Activated CD4-positive, alpha-beta T cell treated with anti-CD3 and anti-CD28 coated beads, Interleukin-2, amount 10 ng/mL, durations not matched to agents 24 days and 14 days (primary cell): ENCODE data around the gene MYOM3. TPM values are rescaled to one million over a fixed set of nuclear protein-coding genes. Genes with fewer than 3 reads are reported as not detected.

Experiments used
- DNase-seq: peaks from one replicate; pipeline ENCODE4 v3.0.0; 2022
- H3K27ac Mint-ChIP-seq: one replicate; pipeline ENCODE4 v1.8.0; 2022; ENCODE audit warnings: mild to moderate bottlenecking, mixed read lengths
- H3K27me3 Mint-ChIP-seq: one replicate; pipeline ENCODE4 v1.8.0; 2022; ENCODE audit warnings: mixed read lengths
- H3K36me3 Mint-ChIP-seq: one replicate; pipeline ENCODE4 v1.8.0; 2022; ENCODE audit warnings: low read depth, mild to moderate bottlenecking, mixed read lengths
- H3K4me1 Mint-ChIP-seq: one replicate; pipeline ENCODE4 v1.8.0; 2021; ENCODE audit warnings: mixed read lengths
- H3K4me3 Mint-ChIP-seq: one replicate; pipeline ENCODE4 v1.8.0; 2022; ENCODE audit warnings: mild to moderate bottlenecking, moderate library complexity, mixed read lengths
- H3K9me3 Mint-ChIP-seq: one replicate; pipeline ENCODE4 v1.8.0; 2021; ENCODE audit warnings: mixed read lengths
- intact Hi-C: fragments of 100-400 bp; cut with micrococcal nuclease; formaldehyde crosslinking; loops from one replicate; pipeline ENCODE4 v1.15.1; 2023
- total RNA-seq: library from RNA; stranded (reverse); gene quantifications from 2 replicates; pipeline ENCODE4 v1.2.3, GENCODE V29; 2022

Gene MYOM3
- total RNA-seq: not detected in 2 replicates

DNA sequence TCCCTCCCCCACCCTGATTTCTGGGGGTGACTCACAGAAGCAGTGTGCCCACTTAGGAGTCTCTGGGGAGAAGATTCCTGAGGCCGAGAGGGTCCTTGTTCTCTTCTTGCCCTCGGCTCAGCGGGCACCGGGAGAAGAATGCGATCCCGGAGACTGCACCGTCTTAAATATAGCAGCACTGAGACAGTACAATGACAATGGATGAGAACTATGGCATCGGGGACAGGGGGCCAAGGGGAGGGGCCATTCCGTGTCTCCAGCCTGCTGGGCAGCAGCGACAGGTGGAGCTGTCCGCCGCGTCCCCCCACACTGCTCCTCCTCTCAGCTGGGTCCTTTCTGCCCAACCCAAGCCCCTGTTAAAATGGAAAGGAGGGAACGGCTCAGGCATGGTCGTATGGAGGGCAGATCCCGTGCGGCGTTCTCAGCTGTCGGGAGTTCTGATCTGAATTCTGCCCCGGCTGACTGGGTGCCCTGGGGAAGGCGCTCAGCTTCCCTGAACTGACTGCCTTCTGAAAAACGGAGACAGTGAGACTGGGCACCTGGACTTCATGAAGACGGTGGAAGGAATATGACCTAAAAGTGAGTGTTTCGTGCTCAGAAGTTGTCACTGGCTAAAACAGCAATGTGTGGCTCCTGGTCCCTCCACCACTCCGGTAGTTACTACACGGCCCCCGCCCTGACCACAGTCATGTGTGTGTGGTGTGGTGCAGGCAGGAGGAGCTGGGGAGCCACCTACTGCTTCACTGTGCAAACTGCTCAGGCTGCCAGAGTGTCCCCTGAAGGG is at the start of gene MYOM3:
Gene MYOM3 (minus strand): TSS at position 140 of the 784 bp plus-strand sequence. CDS start 3,499 bp downstream, outside the sequence.
- peak within 1 kb of the TSS; percentile 30 for H3K4me3 Mint-ChIP-seq
- intact Hi-C loops: loop anchor here (1.0 kb wide), 1 partner anchor 41 kb away; no protein-coding TSS in a partner anchor
- H3K36me3 Mint-ChIP-seq: no peaks in the 10 kb centered on the region
- peaks cover 19% of the 10 kb centered on the region for H3K27me3 Mint-ChIP-seq
- H3K9me3 Mint-ChIP-seq: no peaks in the 10 kb centered on the region
- H3K27ac Mint-ChIP-seq: no peak within 1 kb of the TSS
- H3K4me1 Mint-ChIP-seq: peaks cover 7% of the 10 kb centered on the region
- peak; percentile 86 for DNase-seq

- Mint-ChIP-seq H3K27ac (no peak overlapping the region), H3K4me3 (no peak overlapping the region)
- intact Hi-C loops: no loop called here
Measured at GRCh38 chr1:24161270-24161669, 49.3 kb upstream of the MYOM3 start.

GRCh38 chr1:24159366-24159765 is 47.4 kb upstream of the MYOM3 start:
- no peak overlapping the region for H3K4me3 Mint-ChIP-seq
- H3K27me3 Mint-ChIP-seq: no peaks in the 10 kb centered on the region
- DNase-seq: no peak
- H3K27ac Mint-ChIP-seq: no peak overlapping the region
- H3K36me3 Mint-ChIP-seq: peaks cover 3% of the 10 kb centered on the region
- H3K4me1 Mint-ChIP-seq: no peaks in the 10 kb centered on the region
- intact Hi-C loops: no loop called here
- no peaks in the 10 kb centered on the region for H3K9me3 Mint-ChIP-seq

More at GRCh38 chr1:24161270-24161669, 49.3 kb upstream of the MYOM3 start:
- no peak for DNase-seq
- Mint-ChIP-seq H3K27me3 (no peaks in the 10 kb centered on the region), H3K4me1 (no peaks in the 10 kb centered on the region), H3K36me3 (peaks cover 3% of the 10 kb centered on the region), H3K9me3 (no peaks in the 10 kb centered on the region)

- Mint-ChIP-seq H3K27ac (no peak overlapping the region), H3K9me3 (no peaks in the 10 kb centered on the region), H3K36me3 (peaks cover 3% of the 10 kb centered on the region), H3K4me1 (no peaks in the 10 kb centered on the region), H3K4me3 (no peak overlapping the region), H3K27me3 (peaks cover 3% of the 10 kb centered on the region)
- no peak for DNase-seq
- intact Hi-C loops: no loop called here
Measured at GRCh38 chr1:24157918-24158481, 46.1 kb upstream of the MYOM3 start.

GRCh38 chr1:24156542-24157260 is 44.8 kb upstream of the MYOM3 start:
- DNase-seq: no peak
- H3K4me1 Mint-ChIP-seq: no peaks in the 10 kb centered on the region
- intact Hi-C loops: no loop called here
- peaks cover 11% of the 10 kb centered on the region for H3K27me3 Mint-ChIP-seq
- H3K9me3 Mint-ChIP-seq: no peaks in the 10 kb centered on the region
- no peak overlapping the region for H3K27ac Mint-ChIP-seq
- H3K36me3 Mint-ChIP-seq: peaks cover 3% of the 10 kb centered on the region
- H3K4me3 Mint-ChIP-seq: no peak overlapping the region

DNA sequence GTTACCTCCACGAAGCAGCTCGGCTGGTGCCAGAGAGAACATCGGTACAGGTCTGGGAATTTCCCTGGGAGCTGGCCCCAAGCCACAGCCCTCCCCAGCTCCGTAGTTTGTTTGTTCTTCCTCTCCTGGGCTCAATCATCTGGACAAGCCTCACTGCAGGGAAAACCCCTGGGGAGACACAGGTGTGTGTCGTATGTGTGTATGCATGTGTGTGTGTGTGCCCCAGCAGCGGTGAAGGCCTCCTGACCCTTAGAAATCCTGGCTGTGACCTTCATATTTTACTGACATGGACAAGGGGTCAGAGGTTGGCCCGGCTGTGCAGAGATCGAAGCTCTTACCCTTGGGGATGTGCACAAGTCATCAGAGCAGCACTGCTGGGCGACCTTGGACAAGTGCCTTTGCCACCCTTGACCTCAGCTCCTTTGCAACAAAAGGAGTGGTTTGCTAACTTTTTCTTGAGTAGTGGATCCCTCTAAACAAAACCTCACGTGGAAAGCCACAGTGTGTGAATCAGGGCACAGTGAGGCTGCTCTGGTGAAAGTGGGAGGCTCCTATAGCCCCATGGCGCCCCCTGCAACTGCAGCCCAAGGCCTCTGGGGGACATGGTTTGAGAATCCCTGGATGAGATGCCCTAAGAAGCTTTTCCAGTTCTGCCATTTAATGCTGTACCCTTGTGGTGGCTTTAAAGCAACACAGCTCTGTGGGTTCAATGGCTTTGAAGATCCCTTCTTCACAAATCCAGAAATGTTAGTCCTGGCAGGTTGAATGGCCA is 43.3 kb upstream of the MYOM3 start:
- Mint-ChIP-seq H3K4me3 (no peak overlapping the region), H3K27me3 (peaks cover 25% of the 10 kb centered on the region), H3K36me3 (peaks cover 3% of the 10 kb centered on the region), H3K4me1 (peaks cover 10% of the 10 kb centered on the region), H3K27ac (no peak overlapping the region), H3K9me3 (no peaks in the 10 kb centered on the region)
- intact Hi-C loops: no loop called here
- no peak for DNase-seq

- Mint-ChIP-seq H3K27ac (no peak overlapping the region), H3K9me3 (no peaks in the 10 kb centered on the region), H3K27me3 (peaks cover 29% of the 10 kb centered on the region), H3K4me1 (peaks cover 15% of the 10 kb centered on the region), H3K4me3 (no peak overlapping the region), H3K36me3 (peaks cover 2% of the 10 kb centered on the region)
- no peak for DNase-seq
- intact Hi-C loops: no loop called here
Measured at GRCh38 chr1:24154215-24154614, 42.3 kb upstream of the MYOM3 start.

DNA sequence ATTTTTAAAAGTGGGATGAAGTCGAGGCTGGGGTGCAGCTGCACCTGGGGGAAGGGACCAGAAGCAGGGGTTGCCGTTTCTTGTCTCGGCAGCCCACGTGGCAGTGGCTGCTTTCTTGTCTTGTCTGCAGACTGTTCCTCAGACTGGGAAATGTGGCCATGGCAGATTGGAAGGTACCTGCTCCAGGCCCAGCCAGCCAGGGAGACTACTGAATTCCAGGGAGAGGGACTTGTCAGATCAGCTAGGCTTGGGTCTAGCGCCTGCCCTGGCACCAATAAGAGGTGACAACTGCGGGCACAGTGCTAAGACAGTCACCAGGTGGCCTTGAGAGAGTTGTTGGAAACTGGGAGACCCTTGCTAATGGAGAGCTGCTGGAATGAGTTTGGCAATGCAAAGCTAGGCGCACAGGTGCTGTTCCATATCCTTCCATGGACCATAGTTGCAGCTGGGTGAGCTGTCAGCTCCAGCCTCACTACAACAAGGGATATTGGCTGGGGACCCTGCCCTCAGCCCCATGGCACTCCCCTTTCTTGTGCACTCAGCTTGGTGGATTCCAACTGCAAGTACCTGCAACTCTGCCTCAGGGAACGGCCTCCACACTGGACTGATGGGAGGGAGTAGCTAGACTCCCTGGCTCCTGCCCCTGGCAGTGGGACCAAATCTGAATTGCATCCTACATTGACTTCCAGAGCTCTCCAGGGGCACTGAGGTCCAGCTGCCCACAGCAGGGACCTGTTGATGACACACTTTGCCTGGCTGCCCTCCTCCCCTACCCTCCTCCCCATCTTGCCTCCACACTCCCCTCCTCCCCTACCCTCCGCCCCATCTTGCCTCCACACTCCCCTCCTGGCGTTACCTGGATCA is 40.9 kb upstream of the MYOM3 start:
- peaks cover 31% of the 10 kb centered on the region for H3K27me3 Mint-ChIP-seq
- intact Hi-C loops: no loop called here
- H3K36me3 Mint-ChIP-seq: peaks cover 2% of the 10 kb centered on the region
- peaks cover 15% of the 10 kb centered on the region for H3K4me1 Mint-ChIP-seq
- no peak overlapping the region for H3K4me3 Mint-ChIP-seq
- no peaks in the 10 kb centered on the region for H3K9me3 Mint-ChIP-seq
- no peak for DNase-seq
- no peak overlapping the region for H3K27ac Mint-ChIP-seq

- no peak overlapping the region for H3K27ac Mint-ChIP-seq
- H3K4me1 Mint-ChIP-seq: peaks cover 15% of the 10 kb centered on the region
- intact Hi-C loops: loop anchor here (2.0 kb wide), 3 partner anchors 42 to 484 kb away; no protein-coding TSS in a partner anchor
- peak overlapping the region; percentile 74 for H3K4me3 Mint-ChIP-seq
- no peaks in the 10 kb centered on the region for H3K36me3 Mint-ChIP-seq
- no peaks in the 10 kb centered on the region for H3K9me3 Mint-ChIP-seq
- DNase-seq: no peak
- H3K27me3 Mint-ChIP-seq: peaks cover 35% of the 10 kb centered on the region
Measured at GRCh38 chr1:24151175-24151533, 39.2 kb upstream of the MYOM3 start.

DNA sequence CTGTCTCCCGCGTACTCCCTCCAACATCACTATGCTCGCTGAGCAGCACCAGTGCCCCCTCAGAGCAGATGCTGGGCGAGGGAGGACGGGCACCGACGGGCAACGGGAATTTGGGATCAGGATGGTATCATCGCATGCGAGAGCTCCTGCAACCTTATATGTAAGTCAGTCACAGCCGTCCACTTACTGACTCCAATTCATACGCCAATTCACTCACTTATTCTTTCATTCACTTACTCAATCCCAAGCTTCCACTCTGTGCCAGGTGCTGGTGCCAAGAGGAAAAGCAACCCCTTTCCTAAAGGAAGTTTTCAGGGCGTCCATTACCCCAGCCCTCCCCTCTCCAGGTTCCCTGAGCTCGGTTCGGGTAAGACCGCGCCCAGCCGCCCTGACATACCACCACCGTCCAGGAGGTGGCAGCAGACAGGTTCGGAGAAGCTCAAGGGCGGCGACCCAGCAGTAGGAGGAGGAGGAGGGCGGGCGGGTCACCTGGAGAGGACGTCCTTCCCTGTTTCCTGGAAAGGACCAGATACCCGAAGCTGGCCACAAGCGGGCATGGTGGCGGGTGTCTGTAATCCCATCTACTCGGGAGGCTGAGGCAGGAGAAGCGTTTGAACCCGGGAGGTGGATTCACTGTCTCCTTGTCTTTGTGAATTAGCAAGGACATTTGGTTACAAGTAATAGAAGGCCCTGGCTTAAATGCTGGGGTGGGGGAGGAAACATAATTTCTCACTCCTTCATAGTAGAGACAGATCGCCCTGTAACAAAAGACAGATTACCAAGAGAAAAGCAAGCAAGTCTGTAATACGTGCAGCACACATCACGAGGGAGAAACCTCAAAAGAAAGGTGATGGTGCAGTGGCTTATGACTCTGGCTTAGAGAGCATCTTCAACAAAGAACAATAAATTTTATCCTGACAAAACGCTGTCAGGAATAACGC is 38.6 kb upstream of the MYOM3 start:
- H3K9me3 Mint-ChIP-seq: no peaks in the 10 kb centered on the region
- H3K4me1 Mint-ChIP-seq: peaks cover 15% of the 10 kb centered on the region
- peaks cover 35% of the 10 kb centered on the region for H3K27me3 Mint-ChIP-seq
- H3K36me3 Mint-ChIP-seq: no peaks in the 10 kb centered on the region
- H3K4me3 Mint-ChIP-seq: peak overlapping the region; percentile 74
- DNase-seq: peak; percentile 97
- H3K27ac Mint-ChIP-seq: peak overlapping the region; percentile 65
- intact Hi-C loops: loop anchor here (1.0 to 2.0 kb wide), 4 partner anchors 42 to 484 kb away; no protein-coding TSS in a partner anchor

DNA sequence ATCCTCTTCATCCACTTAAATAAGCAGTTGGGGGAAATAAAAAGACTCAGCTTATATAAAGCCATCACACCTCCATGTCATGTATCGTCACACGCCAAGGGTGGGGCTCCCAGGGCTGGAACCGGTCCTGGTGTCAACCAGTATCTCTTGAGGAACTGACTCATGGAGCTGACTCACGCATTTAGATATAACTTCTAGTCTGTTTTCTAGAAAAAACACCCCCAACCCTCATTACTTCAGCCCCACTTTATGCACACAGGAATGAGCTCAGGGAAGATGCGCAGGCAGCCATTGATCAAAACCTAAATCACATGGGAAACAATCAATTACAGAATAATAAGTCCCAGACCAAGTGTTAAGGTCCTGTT is 37.9 kb upstream of the MYOM3 start:
- Mint-ChIP-seq H3K27me3 (peaks cover 35% of the 10 kb centered on the region), H3K4me3 (peak overlapping the region; percentile 74), H3K4me1 (peaks cover 15% of the 10 kb centered on the region), H3K9me3 (no peaks in the 10 kb centered on the region), H3K27ac (no peak overlapping the region), H3K36me3 (no peaks in the 10 kb centered on the region)
- peak; percentile 63 for DNase-seq
- intact Hi-C loops: loop anchor here (1.0 to 2.0 kb wide), 4 partner anchors 43 to 485 kb away; no protein-coding TSS in a partner anchor

- H3K4me3 Mint-ChIP-seq: no peak overlapping the region
- no peak for DNase-seq
- H3K4me1 Mint-ChIP-seq: peaks cover 15% of the 10 kb centered on the region
- no peaks in the 10 kb centered on the region for H3K36me3 Mint-ChIP-seq
- no peak overlapping the region for H3K27ac Mint-ChIP-seq
- peaks cover 37% of the 10 kb centered on the region for H3K27me3 Mint-ChIP-seq
- intact Hi-C loops: no loop called here
- no peaks in the 10 kb centered on the region for H3K9me3 Mint-ChIP-seq
Measured at GRCh38 chr1:24147816-24148215, 35.9 kb upstream of the MYOM3 start.
